HG02571 (cell line): Measurements from ENCODE around the gene IZUMO1.

Experiments used
- ATAC-seq: cut with Tn5 transposase; IDR thresholded peaks from one replicate; pipeline ENCODE4 v1.9.1; 2021; ENCODE audit warnings: mild to moderate bottlenecking, moderate library complexity; ENCODE audit not compliant: unreplicated experiment

Gene IZUMO1

GRCh38 chr19:48757741-48758144 is 11.0 kb upstream of the IZUMO1 start:
- ATAC-seq: no peak

GRCh38 chr19:48757089-48757675 is 10.5 kb upstream of the IZUMO1 start:
- ATAC-seq: no peak

- no peak for ATAC-seq
Observed at GRCh38 chr19:48756686-48757085, 10.0 kb upstream of the IZUMO1 start.

GRCh38 chr19:48756212-48756611 is 9.5 kb upstream of the IZUMO1 start:
- no peak for ATAC-seq

- no peak for ATAC-seq
Observed at GRCh38 chr19:48755787-48756186, 9.1 kb upstream of the IZUMO1 start.

- ATAC-seq: no peak
Observed at GRCh38 chr19:48755084-48755641, 8.5 kb upstream of the IZUMO1 start, which contains the start of gene FGF21. TSS of gene FGF21 (plus strand) at chr19:48755524. CDS start at chr19:48756237, 713 bp downstream.

- no peak for ATAC-seq
Observed at GRCh38 chr19:48752496-48753365, 6.0 kb upstream of the IZUMO1 start, which contains the start of gene FUT1. TSS of gene FUT1 (minus strand) at chr19:48752641. CDS start at chr19:48751281, 1,360 bp downstream.

GRCh38 chr19:48751845-48752495 is 5.3 kb upstream of the IZUMO1 start:
- ATAC-seq: no peak

- ATAC-seq: no peak
Observed at GRCh38 chr19:48750771-48751504, 4.2 kb upstream of the IZUMO1 start.

- no peak for ATAC-seq
Observed at GRCh38 chr19:48750351-48750750, 3.6 kb upstream of the IZUMO1 start.

- no peak for ATAC-seq
Observed at GRCh38 chr19:48749571-48750198, 3.0 kb upstream of the IZUMO1 start.

GRCh38 chr19:48746110-48746509 is 599 bp downstream of the IZUMO1 start:
- no peak for ATAC-seq

GRCh38 chr19:48745208-48745995 is 1.3 kb downstream of the IZUMO1 start:
- no peak for ATAC-seq

- no peak for ATAC-seq
Observed at GRCh38 chr19:48742096-48742495, 4.6 kb downstream of the IZUMO1 start.

- ATAC-seq: no peak
Observed at GRCh38 chr19:48741129-48741999, 5.3 kb downstream of the IZUMO1 start.

- no peak for ATAC-seq
Observed at GRCh38 chr19:48740164-48740972, 6.3 kb downstream of the IZUMO1 start, which contains the start of gene RASIP1. TSS of gene RASIP1 (minus strand) at chr19:48740610. CDS start at chr19:48740282, 328 bp downstream.

GRCh38 chr19:48739404-48740163 is 7.1 kb downstream of the IZUMO1 start:
- no peak for ATAC-seq
